ENCODE measurements around the gene WNT2B. TPM values are rescaled to one million over a fixed set of nuclear protein-coding genes. Genes with fewer than 3 reads are reported as not detected.

WNT2B gene
- total RNA-seq, 1 donor from 2014 or later = 8.1 TPM

DNA sequence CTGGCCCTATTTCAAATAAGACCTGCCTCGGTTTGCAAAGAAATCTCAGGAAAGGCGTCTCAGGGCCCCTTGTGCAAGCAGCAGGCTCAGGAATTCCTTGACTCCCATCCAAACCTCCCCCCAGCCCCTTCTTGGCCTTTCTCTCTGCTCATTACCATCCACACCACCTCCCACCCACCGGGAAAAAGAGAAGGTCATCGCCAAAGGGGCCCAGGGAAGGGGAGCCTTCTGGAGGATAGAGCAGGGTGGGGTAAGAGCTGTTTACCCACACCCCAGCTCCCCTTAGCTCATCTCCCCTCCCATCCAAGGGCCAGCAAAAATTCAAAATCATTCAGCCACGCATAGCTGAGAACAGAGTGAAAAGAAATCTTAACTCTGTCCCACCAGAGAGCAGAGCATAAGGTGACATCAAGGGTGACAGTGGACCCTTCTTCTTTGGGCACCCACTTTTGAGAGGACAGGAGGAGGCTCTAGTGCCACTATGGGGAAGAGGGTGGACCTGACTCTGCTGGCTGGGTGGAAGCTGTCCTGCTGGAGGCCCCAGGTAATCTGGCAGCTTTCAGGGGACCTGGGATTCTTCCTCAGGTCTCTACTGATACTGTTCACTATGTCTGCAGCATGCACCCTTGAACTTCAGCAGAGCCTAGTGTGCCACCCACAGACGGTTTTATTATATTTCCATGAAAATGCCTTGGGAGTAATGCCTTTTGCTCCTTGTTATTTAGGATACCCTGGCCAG lies 3.9 kb upstream of the WNT2B start:
- no peak for DNase-seq (ENCODE audit: low spot score)

DNA sequence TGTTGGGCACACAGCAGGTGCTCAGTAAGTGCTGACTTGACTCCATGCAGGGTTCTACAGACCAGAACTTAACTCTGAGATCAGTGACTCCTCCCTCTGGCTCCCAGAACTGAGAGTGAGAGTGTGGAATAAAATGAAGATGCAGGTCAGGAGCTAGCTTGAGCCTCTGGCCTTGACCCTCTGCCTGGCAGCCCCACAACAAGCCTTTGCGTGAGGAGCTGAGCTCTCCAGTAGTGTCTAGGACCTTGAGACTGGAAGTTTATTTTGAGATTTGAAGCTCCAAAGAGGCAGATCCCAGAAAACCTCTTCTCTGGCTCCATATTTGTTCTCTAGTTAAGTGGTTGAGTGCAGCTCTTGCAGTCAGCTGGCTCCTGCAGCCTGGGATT lies 3.4 kb upstream of the WNT2B start:
- no peak for DNase-seq (ENCODE audit: low spot score)

DNA sequence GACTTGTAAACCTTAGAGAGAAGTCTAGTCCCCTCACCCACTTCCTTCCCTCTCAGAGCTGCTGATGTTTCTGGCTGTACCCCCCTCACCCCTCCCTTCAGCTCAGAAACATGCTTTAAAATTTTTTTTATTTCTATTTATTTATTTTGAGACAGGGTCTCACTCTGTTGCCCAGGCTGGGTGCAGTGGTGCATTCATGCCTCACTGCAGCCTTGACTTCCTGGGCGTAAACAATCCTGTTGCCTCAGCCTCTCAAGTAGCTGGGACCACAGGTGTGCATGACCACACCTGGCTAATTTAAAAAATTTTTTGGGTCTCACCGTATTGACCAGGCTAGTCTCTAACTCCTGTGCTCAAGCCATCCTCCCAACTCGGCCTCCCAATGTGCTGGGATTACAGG lies 2.9 kb upstream of the WNT2B start:
- DNase-seq (ENCODE audit: low spot score) = no peak

DNA sequence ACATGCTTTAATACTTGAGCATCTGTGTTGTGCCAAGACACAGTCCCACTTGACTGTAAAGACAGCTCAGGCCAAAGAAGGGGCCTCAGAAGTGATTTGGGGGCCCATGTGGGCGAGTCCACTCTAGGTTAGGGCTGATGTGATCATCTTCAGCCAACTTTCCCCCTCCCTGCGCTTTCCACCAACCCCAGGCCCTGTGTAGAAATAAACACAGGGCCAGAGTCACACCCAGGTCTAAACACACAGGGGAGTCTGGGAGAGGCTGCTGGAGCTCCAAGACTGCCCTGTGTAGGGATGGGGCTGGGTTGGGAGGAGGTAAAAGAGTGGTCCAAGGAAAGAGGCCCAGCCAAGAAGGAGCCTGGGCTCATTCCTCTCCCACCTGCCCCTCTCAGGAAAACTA lies 2.5 kb upstream of the WNT2B start:
- no peak for DNase-seq (ENCODE audit: low spot score)

DNA sequence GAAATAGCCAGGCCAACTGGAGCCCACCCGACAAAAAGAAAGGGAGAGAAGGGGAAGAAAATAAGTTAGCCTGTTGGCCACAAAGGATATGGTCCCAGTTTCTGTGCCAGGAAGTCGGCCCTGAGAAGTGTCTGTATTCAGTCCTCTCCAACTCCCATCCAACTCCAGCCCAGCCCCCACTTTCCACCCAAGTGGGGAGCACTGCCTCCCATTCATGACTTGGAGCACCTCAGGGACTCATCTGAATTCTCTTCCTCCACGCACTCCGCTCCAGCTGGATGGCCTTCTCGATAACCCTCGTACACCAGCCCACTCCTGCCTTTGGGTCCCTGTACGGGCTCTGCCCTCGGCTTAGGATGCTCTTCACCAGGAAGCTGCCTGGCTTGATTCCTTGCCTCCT lies 2.0 kb upstream of the WNT2B start:
- no peak for DNase-seq (ENCODE audit: low spot score)

DNA sequence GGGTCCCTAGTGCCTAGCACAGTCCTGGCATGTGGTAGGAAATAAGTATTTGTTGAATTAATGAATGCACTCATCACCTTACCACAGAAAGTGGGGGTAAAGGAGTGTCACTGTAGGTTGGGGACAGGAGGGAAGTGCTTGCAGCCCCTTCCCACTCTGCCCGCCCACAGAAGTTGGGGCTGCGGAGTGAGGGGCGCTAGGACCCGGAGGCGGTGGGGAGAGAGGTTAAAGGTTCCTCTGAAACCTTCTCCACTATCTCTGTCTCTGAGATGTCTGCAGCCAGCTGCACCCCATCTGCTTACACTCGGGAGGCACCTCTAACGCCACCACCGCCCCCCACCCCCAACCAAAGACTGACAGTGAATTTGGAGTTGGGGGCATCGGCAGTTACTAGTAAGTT lies 1.4 kb upstream of the WNT2B start:
- no peak for DNase-seq (ENCODE audit: low spot score)

DNA sequence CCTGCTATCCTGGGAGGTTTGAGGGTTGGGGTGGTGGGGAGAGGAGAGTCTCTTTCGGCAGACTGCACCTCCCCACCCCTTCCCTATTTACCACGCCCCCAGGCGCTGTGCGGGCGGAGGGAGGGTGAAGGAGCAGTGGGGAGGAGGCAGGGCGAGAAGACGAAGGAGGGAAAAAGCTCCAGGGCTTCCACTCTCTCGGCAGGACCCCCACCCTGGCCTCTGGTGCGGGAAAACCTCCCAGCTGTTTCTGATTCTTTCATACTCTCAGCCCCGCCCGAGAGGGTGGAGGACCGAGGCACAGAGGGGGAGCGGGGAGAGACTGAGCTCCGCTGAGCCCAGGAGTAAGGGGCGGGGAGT lies 866 bp upstream of the WNT2B start:
- DNase-seq (ENCODE audit: low spot score) = no peak

DNA sequence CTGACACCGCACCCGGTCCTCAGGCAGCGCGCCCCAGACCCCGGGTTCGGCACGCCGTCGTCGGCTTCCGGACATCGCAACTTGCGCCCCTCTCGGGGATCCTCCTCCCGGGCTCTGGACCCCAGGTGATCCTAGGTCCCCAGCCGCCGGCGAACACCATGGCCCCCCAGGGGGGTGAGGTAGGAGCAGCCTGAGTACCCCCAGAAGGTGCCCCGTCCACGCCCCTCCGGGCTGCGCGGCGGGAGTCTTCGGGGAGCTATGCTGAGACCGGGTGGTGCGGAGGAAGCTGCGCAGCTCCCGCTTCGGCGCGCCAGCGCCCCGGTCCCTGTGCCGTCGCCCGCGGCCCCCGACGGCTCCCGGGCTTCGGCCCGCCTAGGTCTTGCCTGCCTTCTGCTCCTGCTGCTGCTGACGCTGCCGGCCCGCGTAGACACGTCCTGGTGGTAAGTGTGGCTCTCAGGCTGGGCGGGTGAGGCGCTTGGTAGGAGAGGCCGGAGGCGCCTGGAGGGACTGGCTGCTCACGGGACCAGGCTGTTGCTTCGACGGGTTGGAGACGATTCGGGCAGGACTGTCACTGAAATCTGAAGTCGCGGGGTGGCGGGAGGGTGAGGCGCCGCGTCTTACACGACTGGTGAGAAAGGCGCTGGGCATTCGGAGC lies 367 bp downstream of the WNT2B start:
- DNase-seq (ENCODE audit: low spot score) = no peak

DNA sequence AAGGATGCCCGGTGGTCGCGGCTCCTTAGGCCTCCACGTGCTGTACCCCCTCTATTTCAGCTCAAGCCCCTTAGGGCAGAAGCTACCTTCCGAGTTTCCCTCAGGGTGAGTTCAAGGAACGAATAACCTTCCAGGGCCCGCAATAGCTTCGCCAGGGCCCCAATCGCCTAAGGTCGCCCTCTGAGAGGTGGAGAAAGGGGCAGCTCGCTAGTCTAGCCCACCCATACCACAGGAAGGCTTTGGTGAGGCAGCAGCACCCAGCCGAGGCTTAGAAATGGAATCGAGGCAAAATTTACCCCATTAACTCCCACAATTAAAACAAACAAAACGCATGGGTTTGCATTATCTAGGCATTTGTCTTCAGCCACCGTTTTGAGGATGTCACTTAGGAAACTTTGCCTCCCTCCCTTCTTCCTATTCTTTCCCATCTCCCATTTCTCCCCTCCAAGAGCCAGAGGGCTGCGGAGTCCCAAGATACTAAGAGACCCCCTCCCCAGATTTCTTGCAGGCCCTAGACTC lies 954 bp downstream of the WNT2B start:
- DNase-seq (ENCODE audit: low spot score) = no peak

DNA sequence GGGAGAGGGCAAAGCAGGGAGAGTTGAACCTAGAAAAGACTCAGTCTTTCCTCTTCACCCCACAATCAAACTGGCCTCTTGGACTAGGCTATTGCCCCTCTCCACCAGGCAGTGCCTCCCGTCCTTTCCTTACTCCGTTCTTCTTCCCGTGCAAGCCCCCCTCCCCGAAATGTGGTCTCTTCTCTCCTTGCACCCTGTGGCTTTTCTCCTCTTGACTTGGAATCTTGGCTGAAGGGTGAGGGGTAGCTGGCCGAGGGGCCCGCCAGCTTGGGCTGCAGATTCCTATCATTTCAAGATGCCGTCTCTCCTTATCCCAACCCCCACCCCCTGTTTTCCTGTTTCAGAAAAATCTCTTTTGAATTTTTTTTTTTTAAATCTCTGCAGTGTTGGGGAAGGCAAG lies 1.6 kb downstream of the WNT2B start:
- no peak for DNase-seq (ENCODE audit: low spot score)

DNA sequence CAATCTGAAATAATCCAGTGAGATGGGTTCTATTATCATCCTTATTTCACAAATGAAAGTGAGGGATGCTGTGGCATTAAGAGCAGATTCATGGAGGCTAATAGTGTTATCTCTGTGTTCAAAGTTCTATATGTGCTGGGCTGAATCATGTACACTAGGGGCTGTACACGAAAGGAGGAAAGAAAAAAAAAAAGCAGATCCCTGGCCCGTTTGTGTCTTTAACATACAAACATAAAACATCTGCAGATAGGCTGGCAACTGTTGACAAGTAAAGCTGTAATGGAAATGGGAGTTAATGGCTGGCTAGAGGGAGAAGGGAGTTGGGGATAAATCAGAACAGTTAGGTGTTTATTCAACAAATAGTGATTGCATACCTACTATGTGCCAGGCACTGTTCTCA lies 3.1 kb downstream of the WNT2B start:
- DNase-seq (ENCODE audit: low spot score) = no peak

DNA sequence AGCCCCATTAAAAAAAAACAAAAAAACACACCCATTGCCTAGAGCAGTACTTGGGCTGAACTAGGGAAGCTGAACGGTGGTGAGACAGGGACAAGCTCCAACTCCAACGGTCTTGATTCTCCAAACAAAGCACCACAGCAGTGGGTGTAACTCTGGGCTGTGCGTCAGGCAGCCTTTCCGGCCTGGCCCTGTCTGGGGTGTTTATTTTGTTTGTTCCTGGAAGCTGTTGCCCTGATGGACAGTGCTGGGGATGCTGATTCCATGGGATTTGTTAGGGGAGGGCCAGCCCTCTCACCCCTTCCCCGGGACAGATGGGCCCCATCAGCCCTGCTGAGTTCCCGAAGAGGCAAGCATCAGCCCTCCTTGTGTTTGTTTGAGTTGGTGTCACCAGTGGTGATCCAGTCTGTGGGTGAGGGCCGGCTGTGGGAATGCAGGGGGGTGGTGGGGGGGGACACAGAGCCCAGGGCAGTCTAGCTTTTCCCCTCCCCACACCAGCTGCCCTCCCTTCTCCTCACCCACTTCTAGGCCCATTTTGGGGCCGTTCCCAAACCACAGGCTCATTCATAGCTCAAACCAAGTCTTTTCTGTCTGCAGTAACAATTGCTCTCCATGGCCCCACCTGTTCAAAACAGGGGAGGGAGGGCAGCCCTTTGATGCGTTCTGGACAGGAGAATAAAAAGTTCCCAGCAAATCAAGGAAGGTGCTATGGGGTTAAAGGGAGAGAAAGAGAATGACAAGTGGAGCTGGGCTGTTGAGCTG lies 4.5 kb downstream of the WNT2B start:
- DNase-seq (ENCODE audit: low spot score) = peak; percentile 57

DNA sequence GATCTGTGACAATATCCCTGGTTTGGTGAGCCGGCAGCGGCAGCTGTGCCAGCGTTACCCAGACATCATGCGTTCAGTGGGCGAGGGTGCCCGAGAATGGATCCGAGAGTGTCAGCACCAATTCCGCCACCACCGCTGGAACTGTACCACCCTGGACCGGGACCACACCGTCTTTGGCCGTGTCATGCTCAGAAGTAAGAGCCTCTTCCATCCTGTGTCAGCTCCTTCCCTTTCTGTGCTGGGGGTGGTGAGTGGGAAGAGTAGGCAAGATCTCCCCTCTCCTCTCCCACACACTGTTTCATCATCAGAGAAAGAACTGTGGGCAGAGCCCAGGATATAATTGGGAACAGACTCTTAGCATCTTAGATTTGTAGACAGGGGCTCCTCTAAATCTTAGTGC lies 6.1 kb downstream of the WNT2B start:
- DNase-seq (ENCODE audit: low spot score) = no peak

DNA sequence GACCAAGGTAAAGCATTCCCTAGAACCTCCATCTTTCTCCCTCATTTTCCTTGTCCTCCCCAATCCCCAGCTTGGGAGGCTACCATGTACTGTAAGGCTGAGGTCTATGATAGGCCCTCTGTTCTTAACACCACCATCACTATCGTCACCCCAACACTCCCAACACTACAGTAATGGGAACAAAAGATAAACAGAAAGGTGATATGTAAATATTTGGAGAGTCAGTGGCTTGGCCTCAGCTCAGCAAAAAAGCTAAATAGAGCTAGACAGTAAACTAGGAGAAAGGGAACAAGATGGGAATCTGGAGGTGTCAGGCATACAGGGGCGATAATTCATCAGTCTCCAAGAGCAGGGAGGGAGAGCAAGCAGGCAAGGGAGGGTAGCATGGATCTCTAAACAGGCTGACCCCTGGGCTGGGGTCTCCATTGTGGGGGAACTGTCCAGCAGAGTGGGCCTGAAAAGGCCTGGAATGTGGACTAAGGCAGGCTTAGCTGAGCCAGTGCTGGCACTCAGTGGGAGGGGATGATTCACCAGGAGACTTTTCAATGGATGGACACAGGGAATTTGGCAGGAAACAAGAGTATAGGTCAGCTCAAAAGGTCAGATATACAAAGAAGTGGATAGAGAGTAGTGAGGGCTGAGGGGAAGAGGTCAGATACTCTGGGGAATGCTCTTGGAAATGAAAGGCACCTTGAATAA lies 6.7 kb downstream of the WNT2B start:
- DNase-seq (ENCODE audit: low spot score) = no peak

DNA sequence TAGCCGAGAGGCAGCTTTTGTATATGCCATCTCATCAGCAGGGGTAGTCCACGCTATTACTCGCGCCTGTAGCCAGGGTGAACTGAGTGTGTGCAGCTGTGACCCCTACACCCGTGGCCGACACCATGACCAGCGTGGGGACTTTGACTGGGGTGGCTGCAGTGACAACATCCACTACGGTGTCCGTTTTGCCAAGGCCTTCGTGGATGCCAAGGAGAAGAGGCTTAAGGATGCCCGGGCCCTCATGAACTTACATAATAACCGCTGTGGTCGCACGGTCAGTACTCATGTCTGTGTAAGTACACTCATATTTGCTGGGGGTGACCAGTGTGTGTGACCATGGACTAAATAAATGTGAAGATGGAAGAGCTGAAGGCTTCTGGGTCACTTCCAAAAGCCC lies 7.4 kb downstream of the WNT2B start:
- no peak for DNase-seq (ENCODE audit: low spot score)

DNA sequence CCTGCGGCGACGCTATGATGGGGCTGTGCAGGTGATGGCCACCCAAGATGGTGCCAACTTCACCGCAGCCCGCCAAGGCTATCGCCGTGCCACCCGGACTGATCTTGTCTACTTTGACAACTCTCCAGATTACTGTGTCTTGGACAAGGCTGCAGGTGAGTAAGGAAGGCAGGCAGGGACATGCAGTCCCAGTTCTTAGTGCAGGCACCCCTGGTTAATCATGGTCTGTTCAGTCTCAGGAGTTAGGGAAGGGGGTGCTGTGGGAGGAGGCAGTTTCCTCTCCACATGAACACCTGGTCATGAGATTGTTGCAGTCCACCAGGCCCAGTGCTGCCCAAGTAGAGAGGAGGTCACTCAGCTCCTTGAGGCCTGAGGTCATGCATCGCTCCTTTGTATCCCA lies 8.5 kb downstream of the WNT2B start:
- no peak for DNase-seq (ENCODE audit: low spot score)

DNA sequence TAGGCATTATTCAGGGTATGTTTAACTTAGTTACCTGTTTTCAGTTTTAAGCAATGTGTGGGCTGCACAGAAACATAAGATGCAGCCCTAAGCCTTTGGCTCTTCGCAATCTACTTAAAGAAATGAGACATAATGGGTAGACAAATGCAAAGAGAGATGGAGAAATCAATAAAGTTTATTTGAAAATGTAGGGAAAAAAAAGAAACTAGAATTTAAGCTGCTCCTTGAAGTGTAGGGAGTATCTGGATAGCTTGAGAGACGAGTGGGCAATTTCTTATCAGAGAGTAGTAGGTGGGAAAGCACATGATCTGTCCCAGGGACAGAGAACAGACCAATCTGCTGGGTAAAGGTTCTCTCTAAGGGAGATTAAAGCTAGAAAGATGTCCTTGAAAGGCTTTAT lies 8.9 kb downstream of the WNT2B start:
- DNase-seq (ENCODE audit: low spot score) = no peak

DNA sequence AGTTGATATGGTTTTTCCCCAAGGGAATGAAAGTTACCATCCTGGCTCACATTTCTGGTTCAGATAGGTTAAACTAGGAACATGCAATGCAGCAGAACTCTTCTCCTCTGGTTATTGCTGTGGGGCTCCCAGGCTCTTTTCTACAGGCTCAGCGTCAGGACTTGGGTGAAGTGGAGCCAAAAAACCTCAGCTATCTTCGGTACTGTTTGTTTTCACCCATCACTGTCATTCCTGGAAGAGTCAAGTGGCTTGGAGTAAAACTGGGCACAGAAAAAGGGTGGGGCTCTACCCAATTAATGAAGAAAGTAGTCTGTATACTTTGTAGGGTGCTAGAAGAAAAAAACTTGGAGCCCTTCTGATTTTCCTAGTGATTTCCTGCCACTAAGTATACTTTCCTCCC lies 9.4 kb downstream of the WNT2B start:
- no peak for DNase-seq (ENCODE audit: low spot score)

DNA sequence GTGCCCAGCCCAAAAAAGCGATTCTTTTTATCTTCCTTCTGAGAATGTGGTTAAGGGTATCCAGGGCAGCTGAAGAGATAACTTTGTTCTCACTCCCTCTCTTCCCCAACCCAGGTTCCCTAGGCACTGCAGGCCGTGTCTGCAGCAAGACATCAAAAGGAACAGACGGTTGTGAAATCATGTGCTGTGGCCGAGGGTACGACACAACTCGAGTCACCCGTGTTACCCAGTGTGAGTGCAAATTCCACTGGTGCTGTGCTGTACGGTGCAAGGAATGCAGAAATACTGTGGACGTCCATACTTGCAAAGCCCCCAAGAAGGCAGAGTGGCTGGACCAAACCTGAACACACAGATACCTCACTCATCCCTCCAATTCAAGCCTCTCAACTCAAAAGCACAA lies 11.4 kb downstream of the WNT2B start:
- no peak for DNase-seq (ENCODE audit: low spot score)

DNA sequence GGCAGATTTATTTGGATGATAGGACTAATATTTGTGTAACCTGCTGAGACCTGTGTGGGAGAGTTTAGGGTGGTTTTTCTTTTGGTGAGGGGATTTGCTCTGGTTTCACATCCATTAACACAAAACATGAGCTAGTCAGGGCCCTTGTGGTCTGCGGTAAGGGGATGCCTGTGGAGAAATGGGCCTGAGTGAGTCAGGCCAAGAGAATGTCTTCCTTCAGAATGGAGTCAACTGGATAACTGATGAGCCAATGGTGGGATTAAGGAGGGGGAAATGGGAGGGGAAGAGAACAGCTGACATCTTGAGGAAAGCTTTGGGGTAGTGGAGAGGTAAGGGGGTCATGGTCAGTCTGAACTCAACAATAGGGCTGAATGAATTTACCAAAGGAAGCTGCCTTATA lies 13.9 kb downstream of the WNT2B start:
- no peak for DNase-seq (ENCODE audit: low spot score)

DNA sequence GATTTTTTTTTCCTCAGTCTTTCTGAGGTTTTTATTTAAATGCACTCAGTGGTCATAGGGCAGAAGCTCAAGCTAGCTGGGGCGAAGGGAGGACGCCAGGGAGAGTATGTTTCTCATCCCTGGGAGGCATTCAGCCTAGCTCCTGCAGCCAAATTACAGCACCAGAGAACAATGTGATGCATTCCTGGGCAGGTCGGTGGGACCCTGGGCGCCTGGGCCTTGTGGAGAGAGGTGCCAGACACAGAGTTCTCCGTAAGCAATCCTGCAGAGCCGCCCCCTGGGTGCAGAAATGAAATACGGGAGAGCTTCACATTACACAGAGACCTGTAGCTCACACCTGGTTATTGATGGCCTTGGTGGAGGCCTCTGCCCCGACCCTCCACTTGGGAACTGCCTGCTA lies 15.5 kb downstream of the WNT2B start:
- no peak for DNase-seq (ENCODE audit: low spot score)

DNA sequence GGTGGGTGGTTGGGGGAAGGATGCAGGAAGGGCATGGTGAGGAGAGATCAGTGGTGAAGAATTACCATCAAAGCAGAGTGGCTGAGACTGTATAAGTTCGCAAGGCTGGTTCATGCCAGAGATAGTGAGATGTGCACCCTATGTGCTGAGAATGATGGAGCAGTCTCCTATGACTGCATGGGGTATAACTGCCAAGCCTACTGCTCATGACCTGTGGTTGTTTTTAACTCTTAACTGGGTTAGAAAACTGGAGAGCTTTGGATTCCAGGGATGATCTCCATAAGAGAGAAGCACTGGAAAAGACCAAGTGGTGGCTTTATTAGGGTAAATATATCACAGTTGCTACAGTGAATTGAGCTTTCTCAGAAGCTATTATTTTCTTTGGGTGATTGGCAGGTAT lies 16.2 kb downstream of the WNT2B start:
- no peak for DNase-seq (ENCODE audit: low spot score)

All from mucosa of gallbladder (tissue), 1 donor.